HCT116 (cell line): ENCODE data around the gene DOCK11. TPM values are rescaled to one million over a fixed set of nuclear protein-coding genes. Genes with fewer than 3 reads are reported as not detected.

Experiments used
- ATAC-seq: fragments of 200-7000 bp; cut with Tn5 transposase; 2 replicates; pipeline ENCODE4 v1.9.1; 2020; ENCODE audit warnings: mild to moderate bottlenecking, moderate library complexity
- BruUV-seq: library from RNA; stranded (reverse); fragments of 400-500 nt; replicated peaks from 2 replicates; lab custom pipeline; 2021; lab: Mats Ljungman, UMichigan
- CTCF ChIA-PET: fragments of 300-600 bp; sonication (Branson Sonifier 250); formaldehyde crosslinking; loops from one replicate; lab custom pipeline; 2021; ENCODE audit warnings: antibody characterized with exemption; lab: Charles Lee
- POLR2A ChIA-PET: fragments of 300-600, 350-600 bp; sonication (Branson Sonifier 250); formaldehyde crosslinking; loops from one replicate; lab custom pipeline; 2021; ENCODE audit warnings: antibody characterized with exemption; lab: Charles Lee
- RAD21 ChIA-PET, 2 experiments: fragments of 300-600 bp; sonication (Branson Sonifier 250); formaldehyde crosslinking; loops; one replicate each; lab custom pipeline; 2023; ENCODE audit warnings: low total read pairs in 2 of 2; ENCODE audit not compliant: uncharacterized antibody in 2 of 2, unreplicated experiment in 2 of 2, low non-redundant PET in 1 of 2; lab: Charles Lee
- DNase-seq: peaks from one replicate; pipeline ENCODE4 v3.0.0-alpha.2; 2010; ENCODE audit warnings: low read depth, low spot score
- H2AFZ ChIP-seq: fragments of 200-600 bp; shearing (Covaris generic), sonication (generic); 2 replicates; pipeline ENCODE4 v1.6.1; 2017; ENCODE audit warnings: low read depth, mixed run types, mixed read lengths, antibody characterized with exemption, low read length; ENCODE audit not compliant: poor library complexity, severe bottlenecking
- H3K27ac ChIP-seq: 2 replicates; pipeline ENCODE4 v1.5.1; 2012; ENCODE audit warnings: low read depth, low read length
- H3K27me3 ChIP-seq: fragments of 200-600 bp; sonication (generic); 2 replicates; pipeline ENCODE4 v1.6.1; 2016; ENCODE audit warnings: mixed run types, low read length, mixed read lengths; ENCODE audit not compliant: insufficient read depth
- H3K36me3 ChIP-seq, 2 experiments: fragments of 200-500 bp in 1 of 2; fragments of 200-600 bp in 1 of 2; sonication (Bioruptor generic) in 1 of 2; sonication (generic) in 1 of 2; 2 replicates each; pipeline versions ENCODE4 v1.5.1 to v1.6.1; 2014 to 2016; ENCODE audit warnings: low read length in 2 of 2, inconsistent platforms in 1 of 2, mixed read lengths in 1 of 2, mixed run types in 1 of 2; ENCODE audit not compliant: insufficient read depth in 2 of 2, control insufficient read depth in 1 of 2
- H3K4me1 ChIP-seq, 2 experiments: fragments of 200-600 bp in 1 of 2; sonication (generic) in 1 of 2; 2 replicates each; pipeline versions ENCODE4 v1.5.1 to v1.6.1; 2012 to 2017; ENCODE audit warnings: low read length in 2 of 2, inconsistent platforms in 1 of 2, mild to moderate bottlenecking in 1 of 2, mixed read lengths in 1 of 2, mixed run types in 1 of 2, moderate library complexity in 1 of 2; ENCODE audit not compliant: insufficient read depth in 2 of 2, control insufficient read depth in 1 of 2
- H3K4me2 ChIP-seq: fragments of 200-600 bp; sonication (generic); 2 replicates; pipeline ENCODE4 v1.6.1; 2017; ENCODE audit warnings: mixed run types, low read length, mixed read lengths
- H3K4me3 ChIP-seq, 2 experiments: fragments of 200-600 bp in 1 of 2; sonication (generic) in 1 of 2; replicated peaks in 1 of 2; 2 replicates each; pipeline ENCODE4 v1.5.1; 2011 to 2016; ENCODE audit warnings: low read length in 2 of 2, control low read depth in 1 of 2, low read depth in 1 of 2, mild to moderate bottlenecking in 1 of 2, mixed read lengths in 1 of 2, mixed run types in 1 of 2
- H3K79me2 ChIP-seq: fragments of 200-600 bp; sonication (generic); 2 replicates; pipeline ENCODE4 v1.6.1; 2017; ENCODE audit warnings: mild to moderate bottlenecking, mixed run types, low read length, moderate library complexity, mixed read lengths; ENCODE audit not compliant: insufficient read depth
- H3K9ac ChIP-seq: fragments of 200-600 bp; sonication (generic); 2 replicates; pipeline ENCODE4 v1.6.1; 2016; ENCODE audit warnings: low read length, mixed read lengths
- H3K9me2 ChIP-seq: fragments of 200-600 bp; sonication (generic), shearing (Covaris generic); 2 replicates; pipeline ENCODE4 v1.6.1; 2017; ENCODE audit warnings: mixed run types, mild to moderate bottlenecking, moderate library complexity; ENCODE audit not compliant: insufficient read depth
- H3K9me3 ChIP-seq, 2 experiments: fragments of 200-500 bp in 1 of 2; fragments of 200-600 bp in 1 of 2; sonication (Bioruptor generic) in 1 of 2; sonication (generic) in 1 of 2; 2 replicates each; pipeline ENCODE4 v1.6.1; 2014 to 2017; ENCODE audit warnings: low read length in 2 of 2, mixed read lengths in 2 of 2, inconsistent platforms in 1 of 2, low read depth in 1 of 2, mild to moderate bottlenecking in 1 of 2, mixed run types in 1 of 2, moderate library complexity in 1 of 2; ENCODE audit not compliant: control insufficient read depth in 1 of 2, insufficient read depth in 1 of 2
- H4K20me1 ChIP-seq: fragments of 200-600 bp; sonication (generic), shearing (Covaris generic); 2 replicates; pipeline ENCODE4 v1.6.1; 2017; ENCODE audit warnings: mixed run types, mild to moderate bottlenecking, moderate library complexity; ENCODE audit not compliant: insufficient read depth
- ATF3 ChIP-seq: IDR thresholded peaks from 2 replicates; pipeline ENCODE4 v1.6.1; 2012
- CBX3 ChIP-seq: IDR thresholded peaks from 2 replicates; pipeline ENCODE4 v1.6.1; 2012; ENCODE audit warnings: low read depth
- CEBPB ChIP-seq: IDR thresholded peaks from 2 replicates; pipeline ENCODE4 v1.6.1; 2012; ENCODE audit warnings: low read depth
- CTCF ChIP-seq, 3 experiments: fragments of 200-600 bp in 1 of 3; sonication (generic) in 1 of 3; IDR thresholded peaks in 2 of 3; conservative IDR thresholded peaks in 1 of 3; 2 replicates each; pipeline ENCODE4 v1.5.1; 2012 to 2017; ENCODE audit warnings: low read depth in 2 of 3, low read length in 2 of 3, antibody characterized with exemption in 1 of 3, borderline replicate concordance in 1 of 3, control low read depth in 1 of 3, mild to moderate bottlenecking in 1 of 3, mixed read lengths in 1 of 3, mixed run types in 1 of 3, moderate library complexity in 1 of 3; ENCODE audit not compliant: insufficient read depth in 1 of 3
- EGR1 ChIP-seq: IDR thresholded peaks from 2 replicates; pipeline ENCODE4 v1.6.1; 2012; ENCODE audit warnings: low read depth
- ELF1 ChIP-seq: IDR thresholded peaks from 2 replicates; pipeline ENCODE4 v1.6.1; 2012; ENCODE audit warnings: low read depth, borderline replicate concordance
- EZH2 ChIP-seq: fragments of 200-600 bp; sonication (generic); IDR thresholded peaks from 2 replicates; pipeline ENCODE4 v1.6.1; 2017; ENCODE audit warnings: antibody characterized with exemption, mixed run types
- EZH2phosphoT487 ChIP-seq: fragments of 200-600 bp; IDR thresholded peaks from 2 replicates; pipeline ENCODE4 v1.6.1; 2018; ENCODE audit warnings: antibody characterized with exemption, borderline replicate concordance
- POLR2A ChIP-seq: IDR thresholded peaks from 2 replicates; pipeline ENCODE4 v1.7.0; 2011; ENCODE audit warnings: borderline replicate concordance; ENCODE audit not compliant: insufficient read depth, insufficient read length; ENCODE audit errors: extremely low read depth
- POLR2AphosphoS5 ChIP-seq: IDR thresholded peaks from 2 replicates; pipeline ENCODE4 v1.6.1; 2011; ENCODE audit warnings: mild to moderate bottlenecking, low read depth, low read length, moderate library complexity
- SIN3A ChIP-seq: IDR thresholded peaks from 2 replicates; pipeline ENCODE4 v1.6.1; 2012; ENCODE audit warnings: low read depth
- SP1 ChIP-seq: IDR thresholded peaks from 2 replicates; pipeline ENCODE4 v1.6.1; 2012; ENCODE audit warnings: low read depth
- SRF ChIP-seq: IDR thresholded peaks from 2 replicates; pipeline ENCODE4 v1.6.1; 2012; ENCODE audit warnings: low read depth
- TCF7L2 ChIP-seq: IDR thresholded peaks from 2 replicates; pipeline ENCODE4 v1.7.0; 2011; ENCODE audit warnings: borderline replicate concordance, inconsistent platforms; ENCODE audit not compliant: insufficient read depth, insufficient read length; ENCODE audit errors: extremely low read depth
- YY1 ChIP-seq: IDR thresholded peaks from 2 replicates; pipeline ENCODE4 v1.6.1; 2011; ENCODE audit warnings: low read length, low read depth, moderate library complexity, mild to moderate bottlenecking; ENCODE audit not compliant: insufficient replicate concordance; ENCODE audit errors: extremely low read depth
- ZBTB33 ChIP-seq: IDR thresholded peaks from 2 replicates; pipeline ENCODE4 v1.6.1; 2011; ENCODE audit warnings: mild to moderate bottlenecking, low read length, moderate library complexity; ENCODE audit not compliant: insufficient replicate concordance; ENCODE audit errors: extremely low read depth
- ZNF274 ChIP-seq: fragments of 200-500 bp; sonication (Bioruptor generic); IDR thresholded peaks from 2 replicates; pipeline ENCODE4 v1.6.1; 2014; ENCODE audit warnings: mild to moderate bottlenecking, low read depth, low read length, inconsistent platforms
- intact Hi-C: fragments of 100-400 bp; cut with micrococcal nuclease; formaldehyde crosslinking; loops from 2 replicates; pipeline ENCODE4 v1.10.0; 2022
- total RNA-seq: library from RNA; stranded (reverse); gene quantifications from one replicate; pipeline ENCODE4 v1.2.1, GENCODE V29; 2021; ENCODE audit not compliant: unreplicated experiment
- TF ChIP-seq, protein P1 (sequence below): IDR thresholded peaks from 2 replicates; pipeline ENCODE4 v1.6.1; 2012; ENCODE audit warnings: low read depth

Gene DOCK11
- total RNA-seq, 1 experiment from 2014 or later = 0.59 TPM

GRCh38 chrX:118524344-118524743 lies 28.7 kb downstream of the DOCK11 start (continued):
- TF ChIP-seq, protein P1, sequence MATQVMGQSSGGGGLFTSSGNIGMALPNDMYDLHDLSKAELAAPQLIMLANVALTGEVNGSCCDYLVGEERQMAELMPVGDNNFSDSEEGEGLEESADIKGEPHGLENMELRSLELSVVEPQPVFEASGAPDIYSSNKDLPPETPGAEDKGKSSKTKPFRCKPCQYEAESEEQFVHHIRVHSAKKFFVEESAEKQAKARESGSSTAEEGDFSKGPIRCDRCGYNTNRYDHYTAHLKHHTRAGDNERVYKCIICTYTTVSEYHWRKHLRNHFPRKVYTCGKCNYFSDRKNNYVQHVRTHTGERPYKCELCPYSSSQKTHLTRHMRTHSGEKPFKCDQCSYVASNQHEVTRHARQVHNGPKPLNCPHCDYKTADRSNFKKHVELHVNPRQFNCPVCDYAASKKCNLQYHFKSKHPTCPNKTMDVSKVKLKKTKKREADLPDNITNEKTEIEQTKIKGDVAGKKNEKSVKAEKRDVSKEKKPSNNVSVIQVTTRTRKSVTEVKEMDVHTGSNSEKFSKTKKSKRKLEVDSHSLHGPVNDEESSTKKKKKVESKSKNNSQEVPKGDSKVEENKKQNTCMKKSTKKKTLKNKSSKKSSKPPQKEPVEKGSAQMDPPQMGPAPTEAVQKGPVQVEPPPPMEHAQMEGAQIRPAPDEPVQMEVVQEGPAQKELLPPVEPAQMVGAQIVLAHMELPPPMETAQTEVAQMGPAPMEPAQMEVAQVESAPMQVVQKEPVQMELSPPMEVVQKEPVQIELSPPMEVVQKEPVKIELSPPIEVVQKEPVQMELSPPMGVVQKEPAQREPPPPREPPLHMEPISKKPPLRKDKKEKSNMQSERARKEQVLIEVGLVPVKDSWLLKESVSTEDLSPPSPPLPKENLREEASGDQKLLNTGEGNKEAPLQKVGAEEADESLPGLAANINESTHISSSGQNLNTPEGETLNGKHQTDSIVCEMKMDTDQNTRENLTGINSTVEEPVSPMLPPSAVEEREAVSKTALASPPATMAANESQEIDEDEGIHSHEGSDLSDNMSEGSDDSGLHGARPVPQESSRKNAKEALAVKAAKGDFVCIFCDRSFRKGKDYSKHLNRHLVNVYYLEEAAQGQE = no peak
- TF ChIP-seq SIN3A (no peak), EZH2 (no peak), ZNF274 (no peak), EZH2phosphoT487 (no peak), TCF7L2 (no peak), CBX3 (no peak), ELF1 (no peak), SP1 (no peak), CEBPB (no peak), ATF3 (no peak), POLR2A (no peak)

DNA sequence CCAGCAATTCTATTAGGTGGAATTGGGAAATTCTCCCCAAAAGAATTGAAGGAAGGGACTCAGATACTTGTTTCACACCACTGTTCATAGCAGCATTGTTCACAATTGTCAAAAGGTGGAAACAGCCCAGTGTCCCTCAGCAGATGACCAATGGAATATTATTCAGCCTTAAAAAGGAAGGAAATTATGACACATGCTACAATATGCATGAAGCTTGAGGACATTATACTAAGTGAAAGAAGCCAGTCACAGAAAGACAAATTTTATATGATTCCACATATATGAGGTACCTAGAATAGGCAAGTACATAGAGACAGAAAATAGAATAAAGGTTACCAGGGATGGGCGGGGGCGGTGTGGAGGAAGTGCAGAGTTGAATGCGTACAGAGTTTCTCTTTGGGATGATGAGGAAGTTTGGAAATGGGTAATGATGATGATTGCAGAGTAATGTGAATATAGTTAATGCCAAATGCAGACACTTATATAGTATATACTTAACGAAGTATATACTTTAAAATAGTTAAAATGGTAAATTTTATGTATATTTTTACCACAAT lies 29.6 kb downstream of the DOCK11 start:
- Histone ChIP-seq H4K20me1 (no peaks in the 10 kb centered on the region), H3K9me2 (no peaks in the 10 kb centered on the region), H3K4me2 (no peak overlapping the region), H3K79me2 (no peaks in the 10 kb centered on the region), H3K36me3 (no peaks in the 10 kb centered on the region), H3K4me3 (no peak overlapping the region), H3K27me3 (no peaks in the 10 kb centered on the region), H3K27ac (no peak overlapping the region), H3K9me3 (no peaks in the 10 kb centered on the region), H2AFZ (no peak overlapping the region), H3K9ac (no peak overlapping the region), H3K4me1 (peaks cover 0 to 4% of the 10 kb centered on the region in 2 experiments; a peak in 1 of 4 replicates)
- DNase-seq (no peak), ATAC-seq (no peak)
- ChIA-PET RAD21 (no interaction called here), CTCF (no interaction called here), POLR2A (no interaction called here)
- intact Hi-C loops = no loop called here
- BruUV-seq = no TSS peak
- TF ChIP-seq EGR1 = no peak
- TF ChIP-seq ZBTB33 = no peak
- no peak for TF ChIP-seq ELF1
- TF ChIP-seq CTCF (IDR thresholded peaks at IDR 0.05 in 2 of 3, conservative IDR thresholded peaks at IDR 0.05 in 1 of 3; ENCODE audit: borderline replicate concordance in 1 of 3, insufficient read depth in 1 of 3, low read depth in 2 of 3, low read length in 2 of 3) = no peak
- TF ChIP-seq YY1 = no peak
- no peak for TF ChIP-seq POLR2AphosphoS5
- TF ChIP-seq SRF = no peak
- TF ChIP-seq ATF3 = no peak
- no peak for TF ChIP-seq SP1
